Measurements from ENCODE around the gene PIK3C3.
A peak's percentile ranks its signal among the peaks of the same experiment; 100 is the strongest.

PIK3C3 gene

DNA sequence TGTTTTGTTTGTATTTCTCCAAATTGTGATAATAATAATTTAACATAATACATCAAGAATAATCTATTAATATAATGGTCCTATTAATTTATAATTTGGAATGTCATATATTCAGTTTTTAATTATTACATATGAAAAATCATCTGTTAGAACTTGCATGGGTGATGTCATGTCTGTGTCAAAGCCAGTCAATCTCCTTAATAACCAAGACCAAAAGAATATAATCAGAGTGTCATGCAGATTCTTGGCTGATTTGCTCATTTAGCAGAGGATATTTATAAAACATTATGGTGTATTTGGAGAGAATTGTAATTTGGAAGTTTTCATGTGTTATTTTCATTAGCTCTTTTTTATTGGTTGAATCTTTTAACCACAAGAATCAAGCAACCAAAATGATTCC is 96.4 kb downstream of the PIK3C3 start:
- TF ChIP-seq, protein P1, sequence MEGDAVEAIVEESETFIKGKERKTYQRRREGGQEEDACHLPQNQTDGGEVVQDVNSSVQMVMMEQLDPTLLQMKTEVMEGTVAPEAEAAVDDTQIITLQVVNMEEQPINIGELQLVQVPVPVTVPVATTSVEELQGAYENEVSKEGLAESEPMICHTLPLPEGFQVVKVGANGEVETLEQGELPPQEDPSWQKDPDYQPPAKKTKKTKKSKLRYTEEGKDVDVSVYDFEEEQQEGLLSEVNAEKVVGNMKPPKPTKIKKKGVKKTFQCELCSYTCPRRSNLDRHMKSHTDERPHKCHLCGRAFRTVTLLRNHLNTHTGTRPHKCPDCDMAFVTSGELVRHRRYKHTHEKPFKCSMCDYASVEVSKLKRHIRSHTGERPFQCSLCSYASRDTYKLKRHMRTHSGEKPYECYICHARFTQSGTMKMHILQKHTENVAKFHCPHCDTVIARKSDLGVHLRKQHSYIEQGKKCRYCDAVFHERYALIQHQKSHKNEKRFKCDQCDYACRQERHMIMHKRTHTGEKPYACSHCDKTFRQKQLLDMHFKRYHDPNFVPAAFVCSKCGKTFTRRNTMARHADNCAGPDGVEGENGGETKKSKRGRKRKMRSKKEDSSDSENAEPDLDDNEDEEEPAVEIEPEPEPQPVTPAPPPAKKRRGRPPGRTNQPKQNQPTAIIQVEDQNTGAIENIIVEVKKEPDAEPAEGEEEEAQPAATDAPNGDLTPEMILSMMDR (conservative IDR thresholded peaks at IDR 0.05): no peak
- no peak overlapping the region for H3K27ac ChIP-seq

DNA sequence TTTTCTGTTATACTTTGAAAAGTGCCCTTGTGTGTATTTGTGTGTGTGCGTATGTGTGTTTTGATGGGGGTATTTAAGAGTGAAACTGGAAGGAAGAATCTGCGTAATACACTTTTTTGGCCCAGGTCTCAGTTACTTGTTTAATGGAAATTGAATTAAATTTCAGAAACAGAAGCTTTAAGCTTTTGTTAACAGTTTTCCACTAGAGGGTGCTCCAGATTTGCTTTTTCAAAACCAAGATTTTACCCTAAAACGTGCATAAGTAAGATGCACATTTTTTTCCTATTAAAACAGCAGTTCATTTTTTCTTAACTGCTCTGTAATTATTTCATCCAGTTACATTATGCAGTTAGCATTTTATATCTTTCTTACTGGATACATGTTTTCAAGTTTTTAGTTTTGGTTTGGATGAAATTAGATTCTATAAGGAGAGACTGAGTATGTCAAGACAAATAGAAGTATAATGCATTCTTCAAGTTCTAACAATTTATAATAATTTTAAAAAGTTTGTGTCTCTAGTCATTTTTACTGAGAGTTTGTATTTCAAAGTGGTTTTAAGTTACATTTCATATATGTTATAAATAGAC is 97.2 kb downstream of the PIK3C3 start:
- no peak overlapping the region for H3K27ac ChIP-seq
- TF ChIP-seq, protein P1 (conservative IDR thresholded peaks at IDR 0.05): peak; percentile 61

DNA sequence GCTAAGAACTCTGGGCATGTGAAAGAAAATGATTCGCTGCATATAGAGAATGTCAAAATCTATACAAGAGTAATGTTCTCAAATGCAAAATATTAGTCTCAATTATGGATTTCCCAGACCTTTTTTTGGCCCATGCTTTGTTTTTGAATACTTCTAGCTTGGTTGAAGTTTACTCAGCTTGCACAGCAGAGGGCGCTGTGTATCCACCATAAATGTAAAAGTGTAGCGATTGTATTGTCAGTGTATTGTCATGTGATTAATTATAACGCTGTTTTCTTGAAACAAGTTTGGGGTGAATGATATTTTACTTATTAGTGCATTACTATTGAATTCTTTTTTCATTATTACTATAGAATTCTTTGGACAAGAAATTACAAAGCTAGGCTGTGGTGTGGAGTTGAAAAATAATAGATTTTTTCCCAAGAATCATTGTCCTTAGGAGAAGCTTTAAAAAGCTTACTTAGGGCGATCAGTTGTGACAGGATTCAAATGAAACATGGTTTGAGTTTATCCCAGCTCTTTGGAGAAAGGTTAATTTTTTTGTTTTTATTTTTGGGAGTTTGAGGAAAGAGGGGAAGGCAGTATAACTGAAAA is 98.3 kb downstream of the PIK3C3 start:
- H3K27ac ChIP-seq: no peak overlapping the region
- TF ChIP-seq, protein P1 (conservative IDR thresholded peaks at IDR 0.05): peak; percentile 81

DNA sequence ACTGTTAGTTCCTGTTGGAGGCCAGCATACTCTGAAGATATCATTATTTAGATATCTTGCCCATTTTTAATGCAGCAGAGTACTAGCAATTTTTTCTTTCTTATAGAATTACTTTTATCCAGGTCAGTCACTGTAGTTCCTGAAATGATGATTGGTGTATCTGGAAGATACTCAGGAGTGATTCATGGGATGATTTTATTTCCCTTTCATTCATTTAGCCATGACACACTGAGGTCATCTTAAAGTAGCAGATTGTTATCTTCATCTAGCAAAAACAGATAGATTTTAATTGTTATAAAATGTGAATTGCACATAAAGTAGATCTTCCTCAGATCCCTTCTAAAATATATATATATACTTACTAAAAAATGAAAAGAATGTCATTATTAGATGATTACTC is 109.1 kb downstream of the PIK3C3 start:
- TF ChIP-seq, protein P1 (conservative IDR thresholded peaks at IDR 0.05): no peak

DNA sequence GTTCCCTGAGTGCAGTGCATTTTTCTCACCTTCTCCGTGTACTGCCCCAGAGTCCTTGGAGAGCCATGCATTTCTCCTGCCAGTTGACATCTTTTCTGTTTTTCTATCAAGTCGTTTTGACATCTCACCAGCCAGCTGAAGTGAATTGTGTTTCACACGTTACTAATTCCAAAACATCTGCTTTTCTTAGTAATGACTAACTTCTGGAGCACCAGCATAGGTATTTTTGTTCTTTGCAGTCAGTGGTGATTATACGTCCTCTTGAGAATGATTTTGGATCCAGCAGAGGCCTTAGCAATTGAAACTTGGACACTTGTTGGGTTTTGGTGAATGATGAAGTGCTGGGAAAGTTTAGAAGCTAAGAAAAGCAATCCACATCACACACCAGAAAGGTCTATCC is 112.5 kb downstream of the PIK3C3 start:
- H3K27ac ChIP-seq: no peak overlapping the region
- TF ChIP-seq, protein P1 (conservative IDR thresholded peaks at IDR 0.05): no peak

More for the DNA sequence above, 109.1 kb downstream of the PIK3C3 start:
- H3K27ac ChIP-seq: no peak overlapping the region

DNA sequence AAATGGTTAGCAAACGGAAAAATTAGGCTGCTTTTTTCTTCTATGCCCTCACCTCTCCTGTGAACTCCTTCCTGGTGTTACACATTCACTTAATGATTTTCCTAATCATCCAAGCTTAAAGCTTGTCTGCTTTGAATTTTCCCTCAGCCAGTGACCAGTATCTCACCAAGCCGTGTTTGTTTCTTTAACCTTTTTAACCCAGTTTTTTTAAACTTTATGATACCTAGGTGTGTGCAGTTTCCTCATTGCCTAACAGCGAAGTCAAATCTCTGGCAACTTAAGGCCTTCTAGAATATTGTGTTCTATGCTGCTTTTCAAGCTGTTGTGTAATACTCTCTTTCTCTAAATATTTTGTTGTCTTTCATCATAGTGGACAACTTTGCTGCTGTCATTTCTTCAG is 113.0 kb downstream of the PIK3C3 start:
- no peak overlapping the region for H3K27ac ChIP-seq
- TF ChIP-seq, protein P1 (conservative IDR thresholded peaks at IDR 0.05): no peak

DNA sequence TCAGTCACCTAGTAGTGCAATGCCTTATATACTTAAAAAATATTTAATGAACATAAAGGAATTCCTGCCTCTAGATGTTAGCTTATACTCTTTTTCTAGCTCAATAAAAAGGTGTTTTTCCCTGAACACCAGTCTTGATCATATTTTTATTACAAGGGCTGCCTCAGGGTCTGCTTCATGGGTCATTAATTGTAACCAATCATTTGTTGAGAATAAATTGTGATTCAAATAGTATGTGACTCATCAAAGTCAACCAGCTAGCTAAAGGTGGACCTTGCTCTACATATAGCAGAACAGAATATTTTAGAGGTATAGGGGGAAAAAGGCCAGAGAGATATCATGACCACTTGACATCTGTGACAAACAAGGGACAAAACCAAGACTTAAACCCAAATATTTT is 114.0 kb downstream of the PIK3C3 start:
- TF ChIP-seq, protein P1 (conservative IDR thresholded peaks at IDR 0.05): no peak
- H3K27ac ChIP-seq: no peak overlapping the region
